Stimulated activated naive CD8-positive, alpha-beta T cell treated with anti-CD3 and anti-CD28 coated beads, Interleukin-15, amount 100 ng/mL, for 72 hours (primary cell): ENCODE results near the gene CCDC68.
"Not testable (repeated sequence)": the region's sequence is repeated elsewhere in the genome, so short reads cannot be mapped to it uniquely, and the experiment has no call there.

Source experiments
- ATAC-seq: fragments of 150-1000 bp; cut with Tn5 transposase; 2 replicates; pipeline ENCODE4 v1.10.0; 2021; ENCODE audit warnings: mild to moderate bottlenecking, moderate library complexity
- DNase-seq, 2 donors: peaks; one replicate each; pipeline ENCODE4 v3.0.0; 2021 to 2022
- H3K27ac Mint-ChIP-seq, 2 donors: one replicate each; pipeline ENCODE4 v1.8.0; 2022; ENCODE audit warnings: mild to moderate bottlenecking in 2 of 2, mixed read lengths in 2 of 2, moderate library complexity in 2 of 2
- H3K27me3 Mint-ChIP-seq: one replicate; pipeline ENCODE4 v1.8.0; 2022; ENCODE audit warnings: mixed read lengths
- H3K4me1 Mint-ChIP-seq: one replicate; pipeline ENCODE4 v1.8.0; 2022; ENCODE audit warnings: mild to moderate bottlenecking, mixed read lengths
- H3K4me3 Mint-ChIP-seq, 2 donors: one replicate each; pipeline ENCODE4 v1.8.0; 2022; ENCODE audit warnings: mild to moderate bottlenecking in 2 of 2, mixed read lengths in 2 of 2, moderate library complexity in 1 of 2
- H3K9me3 Mint-ChIP-seq, 2 donors: one replicate each; pipeline ENCODE4 v1.8.0; 2022; ENCODE audit warnings: mixed read lengths in 2 of 2

The CCDC68 gene

GRCh38 chr18:54878659-54879358 is 80.5 kb downstream of the CCDC68 start:
- H3K4me1 Mint-ChIP-seq = no peaks in the 10 kb centered on the region
- DNase-seq (no peak), ATAC-seq (no peak)
- H3K9me3 Mint-ChIP-seq = no peaks in the 10 kb centered on the region
- H3K27me3 Mint-ChIP-seq = no peaks in the 10 kb centered on the region
- no peak overlapping the region for H3K27ac Mint-ChIP-seq
- H3K4me3 Mint-ChIP-seq = no peak overlapping the region

GRCh38 chr18:54878159-54878622 is 81.1 kb downstream of the CCDC68 start:
- no peaks in the 10 kb centered on the region for H3K9me3 Mint-ChIP-seq
- H3K4me3 Mint-ChIP-seq = no peak overlapping the region
- no peaks in the 10 kb centered on the region for H3K27me3 Mint-ChIP-seq
- no peak overlapping the region for H3K27ac Mint-ChIP-seq
- DNase-seq (no peak), ATAC-seq (no peak)
- H3K4me1 Mint-ChIP-seq = no peaks in the 10 kb centered on the region

GRCh38 chr18:54877076-54877475 is 82.2 kb downstream of the CCDC68 start:
- ATAC-seq = no peak
- H3K27ac Mint-ChIP-seq = no peak overlapping the region
- DNase-seq = no peak
- no peak overlapping the region for H3K4me3 Mint-ChIP-seq
- H3K27me3 Mint-ChIP-seq = no peaks in the 10 kb centered on the region
- H3K4me1 Mint-ChIP-seq = no peaks in the 10 kb centered on the region
- H3K9me3 Mint-ChIP-seq = no peaks in the 10 kb centered on the region

- no peaks in the 10 kb centered on the region for H3K9me3 Mint-ChIP-seq
- no peak for ATAC-seq
- H3K4me1 Mint-ChIP-seq = no peaks in the 10 kb centered on the region
- H3K4me3 Mint-ChIP-seq = no peak overlapping the region
- H3K27me3 Mint-ChIP-seq = no peaks in the 10 kb centered on the region
- no peak overlapping the region for H3K27ac Mint-ChIP-seq
- no peak for DNase-seq
Measured at GRCh38 chr18:54875063-54875462, 84.2 kb downstream of the CCDC68 start.

- ATAC-seq = no peak
- H3K4me1 Mint-ChIP-seq = no peaks in the 10 kb centered on the region
Measured at GRCh38 chr18:54873884-54874255, 85.4 kb downstream of the CCDC68 start.

GRCh38 chr18:54872681-54873080 is 86.6 kb downstream of the CCDC68 start:
- ATAC-seq = no peak
- no peaks in the 10 kb centered on the region for H3K4me1 Mint-ChIP-seq
- no peak overlapping the region for H3K4me3 Mint-ChIP-seq
- DNase-seq = no peak
- H3K27me3 Mint-ChIP-seq = no peaks in the 10 kb centered on the region
- no peaks in the 10 kb centered on the region for H3K9me3 Mint-ChIP-seq
- H3K27ac Mint-ChIP-seq = no peak overlapping the region

More at GRCh38 chr18:54873884-54874255, 85.4 kb downstream of the CCDC68 start:
- no peak for DNase-seq
- Mint-ChIP-seq H3K4me3 (no peak overlapping the region), H3K9me3 (no peaks in the 10 kb centered on the region), H3K27me3 (no peaks in the 10 kb centered on the region), H3K27ac (peak overlapping the region in 1 of 2 donors; percentile 78)

GRCh38 chr18:54871231-54871630 is 88.0 kb downstream of the CCDC68 start:
- DNase-seq (no peak), ATAC-seq (no peak)
- Mint-ChIP-seq H3K4me1 (no peaks in the 10 kb centered on the region), H3K27me3 (no peaks in the 10 kb centered on the region), H3K4me3 (no peak overlapping the region), H3K27ac (no peak overlapping the region), H3K9me3 (no peaks in the 10 kb centered on the region)

- DNase-seq (no peak), ATAC-seq (no peak)
- no peaks in the 10 kb centered on the region for H3K9me3 Mint-ChIP-seq
- H3K27me3 Mint-ChIP-seq = no peaks in the 10 kb centered on the region
- no peak overlapping the region for H3K4me3 Mint-ChIP-seq
- no peak overlapping the region for H3K27ac Mint-ChIP-seq
- no peaks in the 10 kb centered on the region for H3K4me1 Mint-ChIP-seq
Measured at GRCh38 chr18:54867131-54867530, 92.1 kb downstream of the CCDC68 start.

- Mint-ChIP-seq H3K4me1 (no peaks in the 10 kb centered on the region), H3K9me3 (no peaks in the 10 kb centered on the region), H3K4me3 (no peak overlapping the region), H3K27me3 (no peaks in the 10 kb centered on the region), H3K27ac (no peak overlapping the region)
- DNase-seq (no peak), ATAC-seq (no peak)
Measured at GRCh38 chr18:54860941-54861340, 98.3 kb downstream of the CCDC68 start.

- Mint-ChIP-seq H3K9me3 (no peaks in the 10 kb centered on the region), H3K27ac (no peak overlapping the region), H3K27me3 (no peaks in the 10 kb centered on the region), H3K4me1 (no peaks in the 10 kb centered on the region), H3K4me3 (no peak overlapping the region)
- ATAC-seq (no peak), DNase-seq (no peak)
Measured at GRCh38 chr18:54859667-54860421, 99.4 kb downstream of the CCDC68 start.

GRCh38 chr18:54857499-54857898 is 101.8 kb downstream of the CCDC68 start:
- H3K27me3 Mint-ChIP-seq = peaks cover 10% of the 10 kb centered on the region
- H3K27ac Mint-ChIP-seq = no peak overlapping the region
- peaks cover 8% of the 10 kb centered on the region for H3K4me1 Mint-ChIP-seq
- H3K9me3 Mint-ChIP-seq = no peaks in the 10 kb centered on the region
- H3K4me3 Mint-ChIP-seq = no peak overlapping the region
- ATAC-seq = no peak
- DNase-seq = no peak

GRCh38 chr18:54856105-54856646 is 103.1 kb downstream of the CCDC68 start:
- Mint-ChIP-seq H3K27ac (no peak overlapping the region), H3K4me1 (peaks cover 11% of the 10 kb centered on the region), H3K4me3 (no peak overlapping the region), H3K27me3 (peaks cover 10% of the 10 kb centered on the region), H3K9me3 (no peaks in the 10 kb centered on the region)
- DNase-seq (no peak), ATAC-seq (no peak)

- ATAC-seq, H3K4me3 Mint-ChIP-seq, H3K9me3 Mint-ChIP-seq, DNase-seq, H3K27ac Mint-ChIP-seq: not testable (repeated sequence)
- Mint-ChIP-seq H3K4me1 (peaks cover 11% of the 10 kb centered on the region), H3K27me3 (peaks cover 10% of the 10 kb centered on the region)
Measured at GRCh38 chr18:54855050-54855449, 104.2 kb downstream of the CCDC68 start.

- no peak overlapping the region for H3K4me3 Mint-ChIP-seq
- peaks cover 11% of the 10 kb centered on the region for H3K4me1 Mint-ChIP-seq
- ATAC-seq (peak; percentile 64), DNase-seq (no peak)
- H3K27me3 Mint-ChIP-seq = peaks cover 10% of the 10 kb centered on the region
- H3K9me3 Mint-ChIP-seq = no peaks in the 10 kb centered on the region
- no peak overlapping the region for H3K27ac Mint-ChIP-seq
Measured at GRCh38 chr18:54852780-54853675, 106.2 kb downstream of the CCDC68 start.
